Measurements from ENCODE around the gene LAMB2.

Gene LAMB2

GRCh38 chr3:49158103-49158709 is 25.4 kb upstream of the LAMB2 start (continued):
- TF ChIP-seq ZFP3 (CRISPR knock-in tag; IDR thresholded peaks at IDR 0.05) (no peak), ZC3H10 (CRISPR knock-in tag; IDR thresholded peaks at IDR 0.05) (no peak)

GRCh38 chr3:49157289-49157688 is 24.4 kb upstream of the LAMB2 start:
- TF ChIP-seq ZNF565 (CRISPR knock-in tag; conservative IDR thresholded peaks at IDR 0.05; ENCODE audit: low read depth), result no peak
- no peak for TF ChIP-seq ESRRG (CRISPR knock-in tag; IDR thresholded peaks at IDR 0.05)
- no peak for TF ChIP-seq CSDC2 (CRISPR knock-in tag; IDR thresholded peaks at IDR 0.05)
- TF ChIP-seq ZFP3 (CRISPR knock-in tag; IDR thresholded peaks at IDR 0.05), result no peak
- no peak for TF ChIP-seq ZFP30 (CRISPR knock-in tag; IDR thresholded peaks at IDR 0.05)
- no peak for TF ChIP-seq ARNTL (CRISPR knock-in tag; IDR thresholded peaks at IDR 0.05; ENCODE audit: borderline replicate concordance, low read depth)
- TF ChIP-seq RARB (CRISPR knock-in tag; IDR thresholded peaks at IDR 0.05), result no peak
- TF ChIP-seq CSRNP3 (CRISPR knock-in tag; IDR thresholded peaks at IDR 0.05), result no peak
- no peak for TF ChIP-seq SNAI2 (CRISPR knock-in tag; IDR thresholded peaks at IDR 0.05)
- no peak for TF ChIP-seq GLIS3 (CRISPR knock-in tag; IDR thresholded peaks at IDR 0.05)
- no peak for TF ChIP-seq TOX (CRISPR knock-in tag; IDR thresholded peaks at IDR 0.05; ENCODE audit: borderline replicate concordance)
- no peak for TF ChIP-seq PPARA (CRISPR knock-in tag; IDR thresholded peaks at IDR 0.05; ENCODE audit: borderline replicate concordance)
- no peak for TF ChIP-seq ZNF70 (CRISPR knock-in tag; IDR thresholded peaks at IDR 0.05)
- TF ChIP-seq ISL1 (CRISPR knock-in tag; IDR thresholded peaks at IDR 0.05), result no peak
- no peak for TF ChIP-seq BACH2 (CRISPR knock-in tag; IDR thresholded peaks at IDR 0.05; ENCODE audit: borderline replicate concordance)
- TF ChIP-seq PATZ1 (CRISPR knock-in tag; IDR thresholded peaks at IDR 0.05; ENCODE audit: borderline replicate concordance), result no peak
- TF ChIP-seq TCF4 (CRISPR knock-in tag; IDR thresholded peaks at IDR 0.05; ENCODE audit: borderline replicate concordance), result no peak
- no peak for TF ChIP-seq ZC3H10 (CRISPR knock-in tag; IDR thresholded peaks at IDR 0.05)
- TF ChIP-seq OSR1 (CRISPR knock-in tag; IDR thresholded peaks at IDR 0.05), result no peak
- ATAC-seq, result no peak

- ATAC-seq, result no peak
- TF ChIP-seq OSR1 (CRISPR knock-in tag; IDR thresholded peaks at IDR 0.05) (no peak), ARNTL (CRISPR knock-in tag; IDR thresholded peaks at IDR 0.05; ENCODE audit: borderline replicate concordance, low read depth) (no peak), ZFP30 (CRISPR knock-in tag; IDR thresholded peaks at IDR 0.05) (no peak), ZNF565 (CRISPR knock-in tag; conservative IDR thresholded peaks at IDR 0.05; ENCODE audit: low read depth) (no peak), GLIS3 (CRISPR knock-in tag; IDR thresholded peaks at IDR 0.05) (no peak), BACH2 (CRISPR knock-in tag; IDR thresholded peaks at IDR 0.05; ENCODE audit: borderline replicate concordance) (no peak), RARB (CRISPR knock-in tag; IDR thresholded peaks at IDR 0.05) (no peak), CSRNP3 (CRISPR knock-in tag; IDR thresholded peaks at IDR 0.05) (no peak), SNAI2 (CRISPR knock-in tag; IDR thresholded peaks at IDR 0.05) (no peak), ZNF70 (CRISPR knock-in tag; IDR thresholded peaks at IDR 0.05) (no peak), TSHZ2 (CRISPR knock-in tag; IDR thresholded peaks at IDR 0.05) (no peak), TOX (CRISPR knock-in tag; IDR thresholded peaks at IDR 0.05; ENCODE audit: borderline replicate concordance) (no peak)
These were observed 20.6 kb upstream of the LAMB2 start for GRCh38 chr3:49153349-49153912.
